ENCODE results near the gene CPXM1.
A peak's percentile ranks its signal among the peaks of the same experiment; 100 is the strongest.

The CPXM1 gene

GRCh38 chr20:2762578-2763131, 37.8 kb downstream of the CPXM1 start:
- no peak for DNase-seq

GRCh38 chr20:2761885-2762284, 38.5 kb downstream of the CPXM1 start:
- DNase-seq, result no peak

DNA sequence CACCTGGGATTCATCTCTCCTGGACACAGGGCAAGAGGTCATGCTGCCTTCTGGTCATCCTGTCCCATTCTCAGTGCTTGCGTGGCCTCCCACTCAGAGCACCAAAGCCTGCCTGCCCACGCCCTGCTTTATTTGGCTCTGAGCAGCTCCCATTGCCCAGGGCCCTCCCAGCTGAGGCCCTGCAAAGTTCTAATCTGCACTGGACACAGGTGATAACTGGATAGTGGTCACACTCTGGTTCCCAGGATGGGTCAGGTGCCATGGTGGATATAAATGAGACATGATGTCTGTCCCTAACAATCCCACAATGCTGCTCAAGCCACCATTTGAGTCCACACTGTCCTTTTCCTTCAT, 39.5 kb downstream of the CPXM1 start:
- DNase-seq, result no peak

- DNase-seq, result no peak
These were observed 40.0 kb downstream of the CPXM1 start for GRCh38 chr20:2760297-2760951.

DNA sequence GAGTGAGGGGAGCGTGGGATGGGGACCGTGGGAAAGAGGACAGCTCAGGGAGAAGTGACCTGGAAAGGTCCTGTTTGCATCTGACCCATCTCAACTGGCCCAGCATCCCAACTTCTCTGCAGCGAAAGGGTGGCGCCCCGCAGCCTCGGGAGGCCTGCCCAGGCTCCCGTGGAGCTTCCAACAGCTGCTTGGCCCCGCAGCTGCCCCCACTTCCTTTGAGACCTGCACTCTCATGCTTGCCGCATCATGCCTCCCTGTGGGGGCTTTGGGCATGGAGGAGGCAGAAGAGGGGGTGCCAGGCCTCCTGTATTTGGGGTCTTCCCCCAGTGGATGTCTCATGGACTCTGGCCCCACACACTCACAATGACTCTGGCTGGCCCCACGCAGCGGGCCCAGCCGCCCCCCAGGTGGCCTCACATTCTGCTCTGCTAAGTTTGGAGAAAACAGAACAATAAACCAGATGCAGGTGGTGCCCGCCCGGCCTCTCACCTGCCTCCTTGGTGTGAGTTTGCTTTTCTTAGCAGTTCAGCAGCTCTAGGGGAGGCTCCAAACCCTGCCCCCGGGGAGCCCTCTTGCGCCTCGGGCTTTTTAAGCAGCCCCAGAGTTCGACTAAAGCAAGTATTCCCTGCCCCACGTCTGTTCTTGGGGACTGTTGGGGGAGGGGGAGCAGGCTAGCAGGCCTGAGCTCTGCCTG, 40.7 kb downstream of the CPXM1 start:
- no peak for DNase-seq

GRCh38 chr20:2759143-2759542, 41.3 kb downstream of the CPXM1 start:
- DNase-seq, result no peak

GRCh38 chr20:2757969-2758368, 42.5 kb downstream of the CPXM1 start:
- DNase-seq, result no peak

GRCh38 chr20:2757001-2757400, 43.4 kb downstream of the CPXM1 start:
- DNase-seq, result no peak

- no peak for DNase-seq
These were observed 44.3 kb downstream of the CPXM1 start for GRCh38 chr20:2756056-2756611.

DNA sequence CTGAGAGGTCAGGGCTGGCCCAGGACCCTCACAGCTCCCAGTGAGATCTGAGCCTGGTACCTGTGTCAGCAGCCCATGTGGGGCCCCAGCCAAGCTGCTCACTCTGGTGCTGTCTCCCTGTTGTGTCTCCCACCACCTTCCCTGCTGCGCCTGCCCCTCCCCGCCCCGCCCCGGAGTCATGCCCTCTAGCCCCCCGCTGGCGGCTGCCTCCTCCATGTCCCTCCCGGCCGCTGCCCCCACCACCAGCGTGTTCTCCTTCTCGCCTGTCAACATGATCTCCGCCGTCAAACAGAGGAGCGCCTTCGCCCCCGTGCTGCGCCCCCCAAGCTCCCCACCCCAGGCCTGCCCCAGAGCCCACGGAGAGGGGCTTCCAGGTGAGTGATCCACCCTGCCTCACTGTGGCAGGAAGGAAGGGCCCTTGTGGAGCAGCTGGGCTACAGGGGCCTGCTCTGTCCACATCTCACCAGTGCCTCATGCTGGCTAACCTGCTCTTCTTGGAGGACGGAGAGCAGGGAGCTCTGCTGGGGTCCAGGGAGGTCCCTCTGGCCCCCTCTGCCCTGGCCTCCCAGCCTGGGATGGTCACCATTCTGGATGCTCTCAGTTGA, 44.9 kb downstream of the CPXM1 start:
- DNase-seq, result no peak

- DNase-seq, result no peak
These were observed 46.0 kb downstream of the CPXM1 start for GRCh38 chr20:2754424-2754823.

DNA sequence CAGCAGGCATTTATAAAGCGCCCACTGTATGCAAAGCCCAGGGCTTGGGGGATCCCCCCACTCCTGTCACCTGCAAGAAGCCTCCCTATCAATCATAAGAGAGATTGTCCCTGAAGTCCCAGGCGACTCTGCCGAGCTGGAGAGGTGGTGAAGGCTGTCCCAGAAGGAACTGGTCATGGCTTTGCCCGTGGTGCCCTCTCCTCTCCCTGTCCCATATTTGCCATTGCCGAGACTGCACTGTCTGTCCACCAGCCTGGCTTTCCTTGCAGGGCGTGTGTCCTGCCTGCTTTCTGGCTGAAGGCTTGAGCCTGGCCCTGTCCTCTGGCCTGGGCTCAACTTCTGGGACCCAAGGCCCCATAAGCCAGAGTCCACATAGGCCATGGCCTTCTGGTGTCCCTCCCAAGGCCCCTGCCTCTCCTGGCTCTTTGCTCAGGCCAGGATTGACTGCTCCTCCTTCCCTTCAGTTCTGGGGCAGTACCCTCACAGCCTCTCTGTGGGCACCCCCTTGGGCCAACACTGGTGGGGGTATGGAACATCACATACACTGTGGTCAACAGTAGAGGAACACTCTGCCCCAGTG, 46.9 kb downstream of the CPXM1 start:
- no peak for DNase-seq

DNA sequence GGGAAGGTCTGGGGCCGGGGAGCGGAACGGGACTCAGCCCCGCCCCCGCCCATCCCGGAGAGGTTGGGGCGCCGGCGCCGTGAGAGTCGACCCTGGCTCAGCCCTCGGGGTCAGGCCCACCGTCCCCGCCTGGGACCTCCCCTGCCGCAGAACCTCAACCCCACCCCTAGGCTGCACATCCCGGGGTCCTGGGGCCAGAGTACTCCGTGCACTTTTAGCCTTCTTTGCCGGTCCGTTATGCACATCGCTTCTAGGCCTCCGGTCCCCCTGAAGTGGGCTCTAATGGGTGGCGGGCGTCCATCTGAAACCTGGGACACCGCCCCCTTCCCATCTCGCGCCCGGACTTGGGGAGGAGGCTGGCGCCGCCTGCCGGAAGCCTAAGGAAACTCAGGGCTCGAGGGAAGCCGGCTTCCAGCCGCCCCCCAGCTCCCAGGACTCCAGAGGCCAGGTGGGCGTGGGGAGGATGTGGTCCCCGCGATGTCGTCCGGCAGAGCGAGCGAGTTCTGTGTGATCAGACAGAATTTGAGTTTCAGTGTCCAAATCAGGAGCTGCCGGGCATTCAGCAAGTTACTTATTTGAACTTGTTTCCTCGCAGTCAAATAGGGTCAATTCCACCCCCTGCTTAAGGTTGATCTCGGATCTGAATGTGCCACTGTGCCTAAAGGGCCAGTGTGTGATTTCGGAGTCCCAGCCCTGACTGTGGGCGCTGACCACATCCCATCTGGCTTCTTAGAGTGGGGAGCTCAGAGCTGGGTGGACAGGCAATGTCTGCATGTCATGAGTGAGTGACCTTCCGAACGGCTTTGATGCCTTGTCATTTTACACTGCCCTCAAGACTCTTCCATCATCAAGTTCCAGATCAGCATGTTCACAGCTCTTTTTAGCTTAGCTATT, 47.6 kb downstream of the CPXM1 start:
- peak; percentile 58 for DNase-seq

DNA sequence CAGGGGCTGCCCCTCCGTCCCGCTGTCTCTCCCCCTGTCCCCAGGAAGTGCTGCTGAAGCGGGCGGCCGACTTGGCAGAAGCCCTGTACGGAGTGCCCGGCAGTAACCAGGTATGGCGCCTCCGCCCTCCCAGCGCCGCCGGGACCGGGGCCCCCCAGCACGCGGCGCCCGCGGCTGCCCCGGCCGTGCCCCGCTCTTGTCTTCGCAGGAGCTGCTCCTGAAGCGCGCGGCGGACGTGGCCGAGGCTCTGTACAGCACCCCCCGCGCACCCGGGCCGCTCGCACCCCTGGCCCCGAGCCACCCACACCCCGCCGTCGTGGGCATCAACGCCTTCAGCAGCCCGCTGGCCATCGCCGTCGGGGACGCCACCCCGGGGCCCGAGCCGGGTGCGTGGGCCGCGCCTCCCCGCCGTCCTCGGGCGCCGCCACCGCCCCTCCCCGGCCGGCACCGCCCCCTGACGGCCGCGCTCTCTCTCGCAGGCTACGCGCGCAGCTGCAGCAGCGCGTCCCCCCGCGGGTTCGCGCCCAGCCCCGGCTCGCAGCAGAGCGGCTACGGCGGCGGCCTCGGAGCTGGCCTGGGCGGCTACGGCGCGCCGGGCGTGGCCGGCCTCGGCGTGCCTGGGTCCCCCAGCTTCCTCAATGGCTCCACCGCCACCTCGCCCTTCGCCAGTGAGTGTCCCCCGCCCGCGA, 48.4 kb downstream of the CPXM1 start:
- DNase-seq, result no peak

DNA sequence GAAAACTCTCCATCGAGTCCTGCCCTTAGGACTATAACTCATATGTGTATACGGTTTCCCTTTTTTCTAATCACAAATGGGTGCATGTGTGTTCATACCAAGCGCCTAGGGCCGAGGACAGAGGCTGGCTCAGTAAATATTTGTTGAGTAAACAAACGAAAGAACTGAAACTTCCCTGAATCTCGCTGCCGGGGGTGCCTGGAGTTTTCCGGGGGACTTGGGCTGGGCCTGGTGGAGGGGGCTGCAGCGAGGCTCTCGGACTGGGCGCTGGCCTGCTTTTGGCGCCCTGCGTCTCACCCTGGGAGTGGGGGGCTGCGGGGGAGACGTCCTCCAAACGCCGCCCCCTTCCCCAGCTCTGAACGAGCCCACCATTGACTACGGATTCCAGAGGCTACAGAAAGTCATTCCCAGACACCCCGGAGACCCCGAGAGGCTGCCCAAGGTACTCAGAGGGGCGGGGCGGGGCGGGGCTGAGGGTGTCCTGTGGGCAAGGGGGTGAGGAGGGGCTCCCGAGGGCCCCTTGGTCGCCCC, 49.0 kb downstream of the CPXM1 start:
- DNase-seq, result no peak

DNA sequence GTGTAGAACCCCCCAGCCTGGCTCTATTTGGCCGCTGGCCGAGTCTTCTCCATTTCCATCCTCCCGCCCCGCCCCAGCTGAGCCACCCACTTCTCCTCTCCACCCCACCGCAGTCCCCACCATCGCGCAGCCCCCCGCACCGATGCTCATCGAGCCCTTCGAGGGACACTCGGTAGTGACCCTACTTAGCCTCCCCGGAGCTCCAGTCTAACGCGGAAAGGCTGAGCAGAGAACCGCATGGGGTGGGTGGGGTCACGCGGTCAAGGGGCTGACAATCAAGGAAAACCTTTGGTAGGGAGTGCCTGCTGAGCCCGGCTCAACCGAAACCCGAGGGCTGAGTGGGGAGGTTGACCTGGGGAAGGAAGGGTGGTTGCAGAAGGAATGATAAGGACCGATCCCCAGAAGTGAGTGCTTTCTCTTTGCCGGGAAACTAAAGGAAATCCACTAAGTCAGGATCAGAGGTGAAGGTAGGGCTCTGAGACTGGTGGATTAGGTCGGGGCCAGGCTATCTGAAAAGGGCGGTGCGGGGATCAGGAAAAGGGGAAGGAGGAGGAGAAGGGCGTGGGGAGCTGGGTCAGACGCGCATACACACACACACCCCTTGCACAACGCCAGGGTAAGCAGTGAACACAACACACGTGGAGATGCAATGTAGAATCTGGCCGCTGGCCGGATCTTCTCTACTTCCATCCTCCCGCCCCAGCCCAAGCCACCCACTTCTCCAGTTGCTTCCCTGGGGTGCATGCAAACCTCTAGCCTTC, 49.8 kb downstream of the CPXM1 start:
- no peak for DNase-seq

DNA sequence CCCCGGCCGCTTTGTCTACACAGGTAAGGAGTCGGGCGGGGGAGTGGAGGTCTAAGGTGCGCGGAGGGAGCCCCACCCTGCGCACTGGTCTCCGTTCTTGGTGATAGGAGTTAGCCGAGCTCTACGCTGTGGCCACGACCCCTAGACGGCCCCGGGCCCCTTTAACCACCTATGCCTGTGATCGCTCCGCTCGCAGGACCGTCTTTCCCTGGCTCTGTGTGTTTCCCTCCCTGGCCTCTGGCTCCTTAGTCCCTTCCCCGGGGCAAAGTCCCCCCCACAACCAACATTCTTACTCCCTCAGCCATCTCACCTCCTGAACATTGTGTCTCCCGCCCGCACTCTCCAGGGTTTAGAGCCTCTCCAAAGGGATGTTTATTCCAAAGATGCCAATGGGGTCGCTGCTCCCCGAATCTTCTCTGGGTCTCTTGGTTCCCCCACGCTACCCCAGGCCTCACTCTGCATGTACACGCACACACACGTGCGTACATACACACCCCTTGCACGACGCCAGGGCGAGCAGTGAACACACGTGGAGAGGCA, 50.4 kb downstream of the CPXM1 start:
- DNase-seq, result no peak

DNA sequence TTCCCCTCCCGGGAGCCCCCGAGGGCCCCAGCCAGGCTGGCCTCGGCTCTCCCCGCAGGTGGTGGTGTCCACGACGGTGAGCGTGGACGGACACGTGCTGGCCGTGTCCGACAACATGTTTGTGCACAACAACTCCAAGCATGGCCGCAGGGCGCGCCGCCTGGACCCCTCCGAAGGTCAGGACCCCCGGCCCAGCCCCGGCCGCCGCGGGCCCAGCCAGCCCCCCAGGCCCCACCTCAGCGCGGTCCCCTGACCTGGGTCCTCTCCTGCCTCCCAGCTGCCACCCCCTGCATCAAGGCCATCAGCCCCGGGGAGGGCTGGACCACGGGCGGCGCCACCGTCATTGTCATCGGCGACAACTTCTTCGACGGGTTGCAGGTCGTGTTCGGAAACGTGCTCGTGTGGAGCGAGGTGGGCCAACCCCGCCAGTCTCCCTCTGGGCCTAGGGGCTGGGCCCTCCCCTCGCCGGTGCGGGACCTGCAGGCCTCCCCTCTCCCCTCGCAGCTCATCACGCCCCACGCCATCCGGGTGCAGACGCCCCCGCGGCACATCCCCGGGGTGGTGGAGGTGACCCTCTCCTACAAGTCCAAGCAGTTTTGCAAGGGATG, 51.0 kb downstream of the CPXM1 start:
- DNase-seq, result no peak

- DNase-seq, result no peak
These were observed 51.7 kb downstream of the CPXM1 start for GRCh38 chr20:2748551-2749342.
